Measurements from ENCODE around the gene SLC16A9.

DNA sequence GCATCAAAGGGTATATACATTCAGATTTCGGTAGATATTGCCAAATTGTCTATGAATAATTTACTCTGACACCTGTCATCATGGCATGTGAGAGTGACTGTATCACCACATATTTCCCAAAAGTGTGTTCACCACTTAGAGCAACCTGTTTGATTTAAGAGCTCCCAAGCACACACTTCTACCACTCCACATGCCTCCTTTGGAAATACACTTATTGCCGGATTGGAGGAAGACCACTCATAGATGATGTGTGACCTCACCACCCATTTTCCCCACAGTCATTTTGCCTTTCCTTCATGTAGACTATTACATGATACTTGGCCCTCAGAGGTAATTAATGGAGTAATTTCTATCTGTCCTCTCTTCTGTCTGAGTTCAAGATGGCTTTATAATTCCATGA is 75.5 kb downstream of the SLC16A9 start:
- TF ChIP-seq, protein P1, sequence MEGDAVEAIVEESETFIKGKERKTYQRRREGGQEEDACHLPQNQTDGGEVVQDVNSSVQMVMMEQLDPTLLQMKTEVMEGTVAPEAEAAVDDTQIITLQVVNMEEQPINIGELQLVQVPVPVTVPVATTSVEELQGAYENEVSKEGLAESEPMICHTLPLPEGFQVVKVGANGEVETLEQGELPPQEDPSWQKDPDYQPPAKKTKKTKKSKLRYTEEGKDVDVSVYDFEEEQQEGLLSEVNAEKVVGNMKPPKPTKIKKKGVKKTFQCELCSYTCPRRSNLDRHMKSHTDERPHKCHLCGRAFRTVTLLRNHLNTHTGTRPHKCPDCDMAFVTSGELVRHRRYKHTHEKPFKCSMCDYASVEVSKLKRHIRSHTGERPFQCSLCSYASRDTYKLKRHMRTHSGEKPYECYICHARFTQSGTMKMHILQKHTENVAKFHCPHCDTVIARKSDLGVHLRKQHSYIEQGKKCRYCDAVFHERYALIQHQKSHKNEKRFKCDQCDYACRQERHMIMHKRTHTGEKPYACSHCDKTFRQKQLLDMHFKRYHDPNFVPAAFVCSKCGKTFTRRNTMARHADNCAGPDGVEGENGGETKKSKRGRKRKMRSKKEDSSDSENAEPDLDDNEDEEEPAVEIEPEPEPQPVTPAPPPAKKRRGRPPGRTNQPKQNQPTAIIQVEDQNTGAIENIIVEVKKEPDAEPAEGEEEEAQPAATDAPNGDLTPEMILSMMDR (IDR thresholded peaks at IDR 0.05 in 2 of 3, conservative IDR thresholded peaks at IDR 0.05 in 1 of 3; ENCODE audit: borderline replicate concordance in 1 of 3, insufficient read depth in 1 of 3, low read depth in 2 of 3, low read length in 2 of 3), result no peak
- no peak for TF ChIP-seq FOSL1 (IDR thresholded peaks at IDR 0.05; ENCODE audit: low read depth)
- no peak for TF ChIP-seq POLR2A (IDR thresholded peaks at IDR 0.05; ENCODE audit: borderline replicate concordance, extremely low read depth, insufficient read depth, insufficient read length)
- TF ChIP-seq EZH2phosphoT487 (IDR thresholded peaks at IDR 0.05; ENCODE audit: borderline replicate concordance), result no peak
- no peak for TF ChIP-seq SIN3A (IDR thresholded peaks at IDR 0.05; ENCODE audit: low read depth)
- TF ChIP-seq EZH2 (IDR thresholded peaks at IDR 0.05), result no peak
- no peak for TF ChIP-seq CEBPB (IDR thresholded peaks at IDR 0.05; ENCODE audit: low read depth)
- TF ChIP-seq, protein P2, sequence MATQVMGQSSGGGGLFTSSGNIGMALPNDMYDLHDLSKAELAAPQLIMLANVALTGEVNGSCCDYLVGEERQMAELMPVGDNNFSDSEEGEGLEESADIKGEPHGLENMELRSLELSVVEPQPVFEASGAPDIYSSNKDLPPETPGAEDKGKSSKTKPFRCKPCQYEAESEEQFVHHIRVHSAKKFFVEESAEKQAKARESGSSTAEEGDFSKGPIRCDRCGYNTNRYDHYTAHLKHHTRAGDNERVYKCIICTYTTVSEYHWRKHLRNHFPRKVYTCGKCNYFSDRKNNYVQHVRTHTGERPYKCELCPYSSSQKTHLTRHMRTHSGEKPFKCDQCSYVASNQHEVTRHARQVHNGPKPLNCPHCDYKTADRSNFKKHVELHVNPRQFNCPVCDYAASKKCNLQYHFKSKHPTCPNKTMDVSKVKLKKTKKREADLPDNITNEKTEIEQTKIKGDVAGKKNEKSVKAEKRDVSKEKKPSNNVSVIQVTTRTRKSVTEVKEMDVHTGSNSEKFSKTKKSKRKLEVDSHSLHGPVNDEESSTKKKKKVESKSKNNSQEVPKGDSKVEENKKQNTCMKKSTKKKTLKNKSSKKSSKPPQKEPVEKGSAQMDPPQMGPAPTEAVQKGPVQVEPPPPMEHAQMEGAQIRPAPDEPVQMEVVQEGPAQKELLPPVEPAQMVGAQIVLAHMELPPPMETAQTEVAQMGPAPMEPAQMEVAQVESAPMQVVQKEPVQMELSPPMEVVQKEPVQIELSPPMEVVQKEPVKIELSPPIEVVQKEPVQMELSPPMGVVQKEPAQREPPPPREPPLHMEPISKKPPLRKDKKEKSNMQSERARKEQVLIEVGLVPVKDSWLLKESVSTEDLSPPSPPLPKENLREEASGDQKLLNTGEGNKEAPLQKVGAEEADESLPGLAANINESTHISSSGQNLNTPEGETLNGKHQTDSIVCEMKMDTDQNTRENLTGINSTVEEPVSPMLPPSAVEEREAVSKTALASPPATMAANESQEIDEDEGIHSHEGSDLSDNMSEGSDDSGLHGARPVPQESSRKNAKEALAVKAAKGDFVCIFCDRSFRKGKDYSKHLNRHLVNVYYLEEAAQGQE (IDR thresholded peaks at IDR 0.05; ENCODE audit: low read depth), result no peak
- TF ChIP-seq, protein P3, sequence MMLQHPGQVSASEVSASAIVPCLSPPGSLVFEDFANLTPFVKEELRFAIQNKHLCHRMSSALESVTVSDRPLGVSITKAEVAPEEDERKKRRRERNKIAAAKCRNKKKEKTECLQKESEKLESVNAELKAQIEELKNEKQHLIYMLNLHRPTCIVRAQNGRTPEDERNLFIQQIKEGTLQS (IDR thresholded peaks at IDR 0.05), result no peak
- no peak for TF ChIP-seq YY1 (IDR thresholded peaks at IDR 0.05; ENCODE audit: extremely low read depth, insufficient replicate concordance, low read depth, low read length)
